HG03575 (cell line): ENCODE data around the gene AHCTF1.
"Not testable (repeated sequence)": the region's sequence is repeated elsewhere in the genome, so short reads cannot be mapped to it uniquely, and the experiment has no call there.

ENCODE experiments used
- ATAC-seq: cut with Tn5 transposase; IDR thresholded peaks from one replicate; pipeline ENCODE4 v1.9.1; 2021; ENCODE audit not compliant: unreplicated experiment, insufficient number of reproducible peaks, low FRiP score; ENCODE audit errors: extremely low read depth

The AHCTF1 gene

DNA sequence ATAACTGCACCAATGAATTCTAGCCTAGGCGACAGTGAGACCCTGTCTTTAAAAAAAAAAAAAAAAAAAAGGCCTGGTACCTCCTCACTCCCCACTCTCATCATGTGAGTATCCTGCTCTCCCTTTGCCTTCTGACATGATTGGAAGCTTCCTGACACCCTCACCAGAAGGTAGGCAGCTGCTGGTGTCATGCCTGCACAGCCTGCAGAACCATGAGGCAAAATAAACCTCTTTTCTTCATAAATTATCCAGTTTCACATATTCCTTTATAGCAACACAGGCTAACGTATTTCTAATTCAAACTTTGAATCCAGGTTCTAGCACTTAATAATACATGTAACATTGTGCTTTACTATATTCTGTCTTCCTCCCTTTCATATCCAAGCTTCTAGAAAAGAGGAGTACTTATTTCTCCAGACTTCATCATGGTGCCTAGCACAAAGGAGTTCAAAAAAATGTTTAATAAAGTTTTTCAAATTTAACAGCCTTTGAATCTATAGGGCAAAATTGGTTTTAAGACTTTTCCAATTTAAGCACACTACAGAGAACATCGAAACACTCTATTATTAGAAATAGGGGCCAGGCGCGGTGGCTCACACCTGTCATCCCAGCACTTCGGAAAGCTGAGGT is 5.6 kb downstream of the AHCTF1 start:
- no peak for ATAC-seq

- ATAC-seq, result no peak
These were observed 7.8 kb downstream of the AHCTF1 start for GRCh38 chr1:246923900-246924299.

DNA sequence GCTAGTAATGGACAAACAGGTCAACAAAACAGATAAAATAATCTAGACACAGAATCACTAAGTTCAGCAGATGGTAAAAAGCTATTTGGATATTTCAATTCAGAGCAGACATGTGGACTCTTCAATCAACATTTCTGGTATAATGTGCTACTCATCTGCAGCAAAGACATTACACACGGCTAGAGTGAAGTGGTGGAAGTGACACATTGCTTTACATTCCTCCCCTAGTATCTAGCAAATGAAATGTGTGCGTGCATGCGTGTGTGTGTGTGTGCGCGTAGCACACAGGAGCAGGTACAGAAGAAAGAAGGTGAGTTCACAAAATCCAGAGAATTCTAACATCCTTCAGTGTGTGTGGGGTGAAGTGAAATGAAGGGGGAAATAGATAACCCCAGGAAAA is 8.3 kb downstream of the AHCTF1 start:
- ATAC-seq, result no peak

GRCh38 chr1:246921481-246921880 is 10.3 kb downstream of the AHCTF1 start:
- ATAC-seq, result no peak

DNA sequence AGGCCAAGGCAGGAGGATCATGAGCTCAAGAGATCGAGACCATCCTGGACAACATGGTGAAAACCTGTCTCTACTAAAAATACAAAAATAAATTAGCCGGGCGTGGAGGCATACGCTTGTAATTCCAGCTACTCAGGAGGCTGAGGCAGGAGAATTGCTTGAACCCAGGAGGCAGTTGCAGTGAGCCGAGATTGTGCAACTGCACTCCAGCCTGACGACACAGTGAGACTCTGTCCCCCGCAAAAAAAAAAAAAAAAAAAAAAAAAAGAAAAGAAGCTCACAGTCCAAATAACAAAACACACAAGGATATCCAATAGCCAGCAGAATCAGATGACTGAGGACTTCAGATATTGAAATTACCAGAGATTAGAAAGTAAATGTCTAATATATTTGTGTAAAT is 11.8 kb downstream of the AHCTF1 start:
- no peak for ATAC-seq

DNA sequence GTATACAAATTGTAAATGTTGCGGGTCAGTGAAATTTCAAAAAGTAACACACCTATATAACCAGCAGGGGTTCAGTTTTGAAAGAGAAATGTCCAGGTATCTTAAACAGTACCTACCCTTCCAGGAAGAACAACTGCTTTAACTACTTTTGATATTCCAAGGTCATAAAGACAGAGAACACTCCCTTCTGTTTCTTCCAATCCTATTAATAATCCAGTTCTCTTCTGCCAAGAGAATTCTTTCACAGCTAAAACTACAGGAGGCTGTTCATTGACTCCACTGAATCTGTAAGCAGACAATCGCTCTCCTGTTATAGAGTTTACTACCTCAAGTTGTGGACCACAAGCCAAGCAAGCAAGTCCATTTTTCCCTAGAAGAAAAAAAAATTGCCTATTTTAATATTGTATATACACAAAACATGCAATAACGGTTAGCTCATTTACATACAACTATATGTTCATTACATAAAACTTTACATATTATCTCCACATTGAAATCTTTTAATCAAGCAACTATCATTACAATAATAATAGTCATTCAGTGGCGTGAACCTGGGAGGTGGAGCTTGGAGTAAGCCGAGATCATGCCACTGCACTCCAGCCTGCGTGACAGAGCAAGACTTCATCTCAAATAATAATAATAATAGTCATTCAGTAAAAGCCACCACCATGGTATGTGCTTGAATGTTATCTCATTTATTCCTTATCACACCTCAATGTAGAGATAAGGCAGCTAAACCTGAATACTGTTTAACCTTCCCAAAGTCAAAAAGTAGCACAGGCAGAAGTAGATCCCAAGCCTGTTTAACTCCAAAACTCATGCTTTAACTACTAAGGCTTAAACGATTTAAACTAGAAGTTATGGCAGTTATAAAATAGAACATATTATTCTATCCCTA is 15.5 kb downstream of the AHCTF1 start:
- not testable (repeated sequence) for ATAC-seq

DNA sequence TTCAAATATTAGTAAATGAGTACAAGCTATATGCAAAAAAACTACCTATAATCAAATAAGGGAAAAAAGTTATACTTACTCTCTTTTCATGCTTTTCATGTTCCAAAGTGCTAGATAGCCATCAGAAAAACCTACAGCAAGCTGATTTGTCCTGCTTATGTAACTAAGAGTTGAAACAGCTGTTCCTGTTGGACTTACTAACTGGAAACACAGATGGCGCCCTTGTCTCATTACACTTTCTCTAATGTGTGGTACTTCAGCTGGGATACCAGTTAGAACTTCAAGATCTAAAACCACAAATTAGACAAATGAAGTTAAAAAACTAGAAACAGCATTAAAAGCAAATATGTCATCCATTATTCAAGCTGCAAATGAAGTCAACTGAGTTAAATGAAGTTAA is 24.3 kb downstream of the AHCTF1 start:
- ATAC-seq, result no peak

- ATAC-seq, result no peak
These were observed 24.9 kb downstream of the AHCTF1 start for GRCh38 chr1:246906833-246907232.

DNA sequence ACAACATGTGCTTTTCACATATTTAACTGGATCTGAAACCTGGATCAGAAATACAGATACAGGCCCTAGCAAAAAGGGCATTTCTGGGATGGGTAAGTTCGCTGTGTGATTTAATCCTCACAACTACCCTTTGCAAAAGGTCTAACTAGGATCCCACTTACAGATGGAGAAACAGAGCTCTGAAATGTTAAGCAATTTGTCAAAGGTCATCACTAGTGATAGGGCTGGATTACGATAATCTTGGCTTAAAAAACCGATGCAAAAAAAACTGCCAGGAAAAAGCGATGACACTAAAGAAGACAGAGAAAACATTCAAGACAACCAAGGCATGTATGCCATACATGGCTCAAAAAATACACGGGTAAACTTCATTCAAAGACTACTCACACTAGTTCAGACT is 29.9 kb downstream of the AHCTF1 start:
- ATAC-seq, result no peak

GRCh38 chr1:246897302-246897701 is 34.4 kb downstream of the AHCTF1 start:
- no peak for ATAC-seq

DNA sequence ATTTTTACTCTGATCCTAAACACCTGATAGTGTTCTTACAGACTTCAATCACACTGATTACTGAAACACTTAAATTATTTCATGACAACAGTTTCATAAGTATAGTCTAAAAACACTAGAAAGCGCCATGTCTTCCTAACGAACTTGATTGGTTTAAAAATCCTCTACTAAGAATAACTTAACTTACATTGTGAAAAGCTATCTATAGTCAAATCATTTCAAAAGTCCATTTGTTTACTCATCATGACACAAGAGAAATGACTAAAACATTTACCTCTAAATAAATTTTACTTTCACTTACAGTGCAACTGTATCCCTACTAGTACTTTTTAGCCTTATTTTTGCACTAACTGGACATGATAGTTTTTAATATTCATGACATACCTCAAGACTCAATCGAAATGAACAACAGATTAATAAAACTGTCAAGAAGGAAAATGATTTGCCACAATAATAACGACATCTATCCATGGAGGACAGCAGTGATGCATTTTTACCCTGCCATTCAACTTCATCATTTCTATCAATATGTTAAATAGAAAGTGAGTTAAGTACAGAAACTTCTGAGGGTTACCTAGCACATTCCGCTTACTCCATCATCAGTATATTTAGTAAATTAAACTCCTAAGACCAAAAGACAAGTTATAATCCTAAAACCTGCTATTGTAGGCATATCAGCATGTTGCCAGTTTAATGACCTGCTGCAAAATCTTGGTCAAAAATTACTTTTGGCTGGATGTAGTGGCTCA is 38.4 kb downstream of the AHCTF1 start:
- ATAC-seq, result peak; percentile 61

DNA sequence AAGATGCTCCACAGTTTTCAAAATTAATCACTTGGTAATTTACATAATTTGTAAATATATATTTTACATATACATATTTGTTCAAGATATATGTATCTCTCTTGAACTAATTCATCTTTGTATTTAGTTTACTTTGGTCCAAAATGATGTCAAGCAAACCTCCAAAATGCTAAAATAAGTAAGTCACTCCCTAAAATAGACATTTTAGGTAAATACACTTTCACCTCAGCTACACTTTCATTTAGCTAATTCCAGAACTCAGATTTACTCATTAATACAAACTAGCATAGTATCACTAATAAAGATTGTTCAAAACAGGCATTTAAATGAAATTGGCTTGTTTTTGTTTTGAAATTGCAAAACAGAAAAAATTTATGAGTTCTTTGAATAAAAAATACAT is 40.6 kb downstream of the AHCTF1 start:
- no peak for ATAC-seq

GRCh38 chr1:246888522-246888921 is 43.2 kb downstream of the AHCTF1 start:
- ATAC-seq, result no peak

- ATAC-seq, result not testable (repeated sequence)
These were observed 46.4 kb downstream of the AHCTF1 start for GRCh38 chr1:246885389-246885788.

- ATAC-seq, result no peak
These were observed 53.2 kb downstream of the AHCTF1 start for GRCh38 chr1:246878551-246878950.

GRCh38 chr1:246876431-246876830 is 55.3 kb downstream of the AHCTF1 start:
- no peak for ATAC-seq

DNA sequence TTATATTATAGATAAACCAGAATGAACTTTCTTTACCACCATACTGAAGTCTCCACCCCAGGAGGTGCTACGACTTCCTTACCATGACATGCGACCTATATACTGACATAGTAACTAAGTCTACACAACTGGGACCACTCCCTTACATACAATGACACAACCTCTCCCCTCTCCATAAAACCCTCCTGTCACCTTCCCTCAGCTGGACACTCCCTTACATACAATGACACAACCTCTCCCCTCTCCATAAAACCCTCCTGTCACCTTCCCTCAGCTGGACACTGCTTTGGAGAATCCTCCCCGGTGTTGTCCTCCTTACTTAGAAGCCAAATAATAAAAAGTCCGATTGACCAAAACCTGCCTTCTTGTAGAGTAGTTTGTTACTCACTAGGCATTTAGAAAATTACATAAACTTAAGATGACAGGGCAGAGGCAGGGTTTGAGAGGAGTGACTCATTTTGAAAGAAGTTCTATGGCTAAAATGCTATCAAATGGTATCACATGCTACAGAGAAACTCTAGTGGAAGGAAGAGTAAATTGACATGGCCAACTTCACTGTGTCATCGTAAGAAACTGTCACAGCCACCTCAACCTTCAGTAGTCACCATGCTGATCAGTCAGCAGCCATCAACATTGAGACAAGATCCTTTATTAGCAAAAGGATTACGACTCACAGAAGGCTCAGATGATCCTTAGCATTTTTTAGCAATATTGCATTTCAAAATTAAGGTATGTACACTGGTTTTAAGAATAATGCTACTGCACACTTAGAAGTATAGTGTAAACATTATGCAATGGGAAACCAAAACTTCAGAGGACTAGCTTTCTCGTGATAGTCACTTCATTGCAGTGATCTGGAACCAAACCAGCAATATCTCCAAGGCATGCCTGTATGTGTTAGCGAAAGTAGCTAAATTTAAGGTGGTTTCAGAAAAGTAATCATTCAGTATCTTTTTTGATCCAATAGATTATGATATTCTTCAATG is 56.4 kb downstream of the AHCTF1 start:
- no peak for ATAC-seq

DNA sequence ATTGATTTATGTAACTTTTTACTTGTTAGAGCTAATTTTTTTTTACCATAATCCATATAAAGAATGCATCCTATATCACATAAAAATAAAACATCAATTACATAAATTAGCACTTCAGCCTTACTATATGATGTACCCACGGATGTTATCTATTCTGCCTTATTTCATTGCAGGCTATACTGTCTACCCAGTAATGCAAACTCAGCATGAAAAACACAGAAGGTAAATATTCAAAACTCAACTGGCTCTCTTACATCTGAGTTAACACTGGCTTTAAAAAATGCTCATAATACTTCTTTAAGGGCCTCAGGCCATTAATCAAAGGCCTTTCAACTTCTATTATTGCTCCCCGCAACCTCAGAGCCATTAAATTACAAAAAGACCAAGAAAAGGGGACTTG is 65.8 kb downstream of the AHCTF1 start:
- ATAC-seq, result no peak

- ATAC-seq, result not testable (repeated sequence)
These were observed 68.0 kb downstream of the AHCTF1 start for GRCh38 chr1:246863791-246864190.
